HG03442 (cell line): Measurements from ENCODE around the gene MSH4.

ENCODE experiments used
- ATAC-seq: cut with Tn5 transposase; IDR thresholded peaks from one replicate; pipeline ENCODE4 v1.9.1; 2021; ENCODE audit warnings: mild to moderate bottlenecking, moderate library complexity; ENCODE audit not compliant: unreplicated experiment

Gene MSH4

GRCh38 chr1:75922698-75923097 lies 126.0 kb downstream of the MSH4 start:
- no peak for ATAC-seq

DNA sequence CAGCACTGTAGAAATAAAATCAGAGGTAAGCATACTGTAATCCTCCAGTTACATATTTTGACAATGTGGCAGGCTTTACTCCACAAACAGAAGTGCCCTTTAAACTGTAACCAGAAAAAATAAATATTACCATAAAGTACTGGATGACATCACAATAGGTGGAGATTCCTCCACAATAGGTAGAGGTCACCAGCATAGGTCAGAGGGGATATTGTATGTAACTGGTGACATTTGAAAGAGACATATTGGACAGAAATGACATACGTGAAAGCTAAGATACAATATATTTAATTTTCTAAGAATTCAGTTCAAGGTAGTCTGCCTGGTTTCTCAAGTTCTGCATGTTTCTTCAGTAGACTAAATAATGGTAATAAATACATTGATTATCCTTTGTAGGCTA lies 135.6 kb downstream of the MSH4 start, which contains the start of gene ASB17:
Gene ASB17 (minus strand): TSS at position 101 of the 400 bp plus-strand sequence. CDS start 113 bp downstream, outside the sequence.
- no peak for ATAC-seq

DNA sequence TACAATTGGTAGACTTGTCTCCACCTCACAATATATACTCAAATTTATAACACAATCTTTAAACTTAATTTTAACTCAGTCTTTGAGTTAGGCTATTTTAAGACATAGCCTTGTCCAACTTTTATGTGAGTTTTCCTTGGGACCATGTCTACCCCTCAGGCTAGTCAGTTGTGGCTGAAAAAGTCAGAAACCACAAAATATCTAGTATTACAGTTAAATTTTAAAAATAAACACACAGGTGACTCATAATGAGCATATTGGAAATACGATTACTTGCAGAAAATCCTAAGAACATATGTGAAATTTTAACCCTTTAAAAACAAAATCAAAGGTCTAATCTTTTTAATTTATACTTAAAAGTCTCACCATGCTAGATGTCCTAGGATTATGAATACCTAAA lies 140.4 kb downstream of the MSH4 start:
- ATAC-seq: no peak

DNA sequence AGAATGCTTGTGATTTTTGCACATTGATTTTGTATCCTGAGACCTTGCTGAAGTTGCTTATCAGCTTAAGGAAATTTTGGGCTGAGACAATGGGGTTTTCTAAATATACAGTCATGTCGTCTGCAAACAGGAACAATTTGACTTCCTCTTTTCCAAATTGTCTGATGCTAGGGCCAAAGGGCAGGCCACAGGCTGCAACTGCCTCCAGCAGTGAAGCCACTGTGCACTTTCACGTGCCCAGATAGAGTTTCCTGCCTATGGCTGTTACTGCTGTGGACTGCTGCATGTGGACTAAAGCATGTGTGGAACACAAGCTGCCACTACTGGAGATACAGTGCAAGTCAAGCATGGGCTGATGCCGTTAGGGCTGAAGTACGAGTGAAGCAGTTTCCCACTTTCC lies 146.4 kb downstream of the MSH4 start:
- peak; percentile 55 for ATAC-seq

DNA sequence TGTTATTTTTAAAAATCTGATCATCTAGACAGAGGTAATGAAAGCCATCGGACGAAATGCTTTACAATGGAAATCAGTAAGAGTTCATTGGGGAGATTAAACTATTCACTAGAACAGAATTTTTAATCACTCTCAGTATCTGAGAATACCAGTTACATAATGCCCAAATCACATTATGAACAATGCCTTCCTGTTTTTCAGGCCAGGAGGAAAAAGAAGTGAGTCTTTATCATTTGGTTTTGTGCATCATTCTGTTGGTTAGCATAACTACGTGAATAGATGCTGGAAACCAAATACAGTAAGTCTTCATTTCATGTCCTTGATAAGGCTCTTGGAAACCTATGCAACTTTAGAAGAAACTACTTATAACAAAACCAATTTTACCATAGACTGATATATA lies 153.5 kb downstream of the MSH4 start:
- no peak for ATAC-seq

DNA sequence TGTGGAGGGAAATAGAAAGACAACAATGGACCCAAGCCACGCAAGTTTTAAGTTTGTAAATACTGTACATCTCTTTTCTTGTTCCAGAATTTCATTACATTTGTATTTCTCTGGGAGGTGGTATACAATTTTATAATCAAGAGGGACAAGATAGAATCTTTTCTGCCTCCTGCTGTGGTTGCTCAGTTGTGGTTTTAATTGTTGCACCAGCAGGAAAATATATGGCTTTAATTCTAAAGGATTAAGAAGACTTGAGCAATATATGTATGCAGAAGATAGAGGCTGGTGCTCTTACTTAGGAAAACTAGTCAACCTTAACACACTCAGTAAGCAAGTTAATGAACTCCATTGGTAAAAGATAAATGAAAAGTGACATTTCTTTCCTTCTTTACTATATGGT lies 155.3 kb downstream of the MSH4 start:
- ATAC-seq: no peak

DNA sequence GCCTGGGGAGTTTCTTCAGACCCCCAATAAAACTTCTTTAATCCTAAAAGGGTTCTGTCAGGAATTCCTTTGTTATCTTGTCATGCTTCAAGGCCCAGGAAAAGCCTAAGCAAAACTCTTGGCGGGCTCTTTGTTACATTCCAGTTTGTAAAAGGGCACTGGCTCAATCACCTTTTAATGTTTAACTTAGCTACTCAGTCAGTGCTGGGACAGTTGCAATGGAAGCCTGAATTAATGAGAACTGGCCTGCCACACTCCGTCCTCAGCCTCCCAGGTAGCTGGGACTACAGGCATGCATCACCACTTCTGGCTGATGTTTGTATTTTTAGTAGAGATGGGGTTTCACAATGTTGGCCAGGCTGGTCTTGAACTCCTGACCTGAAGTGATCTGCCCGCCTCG lies 156.8 kb downstream of the MSH4 start:
- ATAC-seq: no peak

DNA sequence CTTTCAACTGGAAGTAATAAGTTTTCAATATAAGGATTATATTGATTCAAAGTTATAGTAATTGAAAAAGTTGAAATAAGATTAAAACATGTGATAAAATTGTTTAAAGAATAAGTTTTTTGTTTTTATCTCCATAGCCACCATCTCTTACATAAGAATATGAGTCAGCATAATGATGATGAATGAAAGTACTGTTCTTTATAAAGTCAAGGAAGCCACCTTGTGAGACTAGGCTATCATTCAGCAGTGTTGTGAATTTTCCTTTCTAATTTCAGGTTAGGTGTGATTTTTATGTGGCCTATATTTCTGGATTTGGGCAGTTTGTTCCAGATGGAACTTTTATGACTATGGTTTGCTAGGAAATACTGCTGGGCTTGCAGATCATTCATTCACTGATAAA lies 157.9 kb downstream of the MSH4 start:
- no peak for ATAC-seq
